ENCODE measurements around the gene MAPK11.

- TF ChIP-seq ZNF565 (CRISPR knock-in tag; conservative IDR thresholded peaks at IDR 0.05; ENCODE audit: low read depth) (no peak), PPARA (CRISPR knock-in tag; IDR thresholded peaks at IDR 0.05; ENCODE audit: borderline replicate concordance) (no peak), OSR1 (CRISPR knock-in tag; IDR thresholded peaks at IDR 0.05) (no peak), ISL1 (CRISPR knock-in tag; IDR thresholded peaks at IDR 0.05) (no peak), CSDC2 (CRISPR knock-in tag; IDR thresholded peaks at IDR 0.05) (no peak), ARNTL (CRISPR knock-in tag; IDR thresholded peaks at IDR 0.05; ENCODE audit: borderline replicate concordance, low read depth) (no peak), ZFP3 (CRISPR knock-in tag; IDR thresholded peaks at IDR 0.05) (no peak), ZNF70 (CRISPR knock-in tag; IDR thresholded peaks at IDR 0.05) (no peak), TCF4 (CRISPR knock-in tag; IDR thresholded peaks at IDR 0.05; ENCODE audit: borderline replicate concordance) (no peak)
- TF ChIP-seq, protein P1, sequence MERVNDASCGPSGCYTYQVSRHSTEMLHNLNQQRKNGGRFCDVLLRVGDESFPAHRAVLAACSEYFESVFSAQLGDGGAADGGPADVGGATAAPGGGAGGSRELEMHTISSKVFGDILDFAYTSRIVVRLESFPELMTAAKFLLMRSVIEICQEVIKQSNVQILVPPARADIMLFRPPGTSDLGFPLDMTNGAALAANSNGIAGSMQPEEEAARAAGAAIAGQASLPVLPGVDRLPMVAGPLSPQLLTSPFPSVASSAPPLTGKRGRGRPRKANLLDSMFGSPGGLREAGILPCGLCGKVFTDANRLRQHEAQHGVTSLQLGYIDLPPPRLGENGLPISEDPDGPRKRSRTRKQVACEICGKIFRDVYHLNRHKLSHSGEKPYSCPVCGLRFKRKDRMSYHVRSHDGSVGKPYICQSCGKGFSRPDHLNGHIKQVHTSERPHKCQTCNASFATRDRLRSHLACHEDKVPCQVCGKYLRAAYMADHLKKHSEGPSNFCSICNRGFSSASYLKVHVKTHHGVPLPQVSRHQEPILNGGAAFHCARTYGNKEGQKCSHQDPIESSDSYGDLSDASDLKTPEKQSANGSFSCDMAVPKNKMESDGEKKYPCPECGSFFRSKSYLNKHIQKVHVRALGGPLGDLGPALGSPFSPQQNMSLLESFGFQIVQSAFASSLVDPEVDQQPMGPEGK (CRISPR knock-in tag; IDR thresholded peaks at IDR 0.05; ENCODE audit: borderline replicate concordance), result no peak
Measured at GRCh38 chr22:50232481-50233151, 37.6 kb downstream of the MAPK11 start.

Measured in SK-N-SH treated with all-trans-retinoic acid at 6 μM for 48 hours (cell line).